Colon (tissue), 2 donors: ENCODE results near the gene KIF17.

Experiments
- FAIRE-seq: peaks from 2 replicates; lab custom pipeline; 2012; peaks lifted over from hg19 to GRCh38; lab: Jason Lieb, UNC
- donor health status: control.
- donor health status: control.

KIF17 gene

DNA sequence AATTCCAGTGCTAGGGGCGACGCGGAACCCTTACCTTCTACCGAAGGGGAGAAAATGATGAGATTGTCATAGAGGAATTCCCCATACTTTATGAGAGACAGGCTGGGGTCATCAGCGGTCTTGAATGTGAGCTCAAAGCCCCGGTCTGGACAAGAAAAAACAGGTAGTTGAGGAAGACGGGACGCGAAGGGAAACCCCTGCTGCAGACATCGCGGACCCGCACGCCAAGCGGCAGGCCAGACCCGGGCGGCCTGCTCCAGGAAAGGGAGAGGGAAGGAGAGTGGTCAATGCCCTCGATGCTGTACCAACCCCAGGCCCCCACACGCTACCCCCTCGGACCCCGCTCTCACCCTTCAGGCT lies 57.0 kb downstream of the KIF17 start:
- FAIRE-seq = no peak

DNA sequence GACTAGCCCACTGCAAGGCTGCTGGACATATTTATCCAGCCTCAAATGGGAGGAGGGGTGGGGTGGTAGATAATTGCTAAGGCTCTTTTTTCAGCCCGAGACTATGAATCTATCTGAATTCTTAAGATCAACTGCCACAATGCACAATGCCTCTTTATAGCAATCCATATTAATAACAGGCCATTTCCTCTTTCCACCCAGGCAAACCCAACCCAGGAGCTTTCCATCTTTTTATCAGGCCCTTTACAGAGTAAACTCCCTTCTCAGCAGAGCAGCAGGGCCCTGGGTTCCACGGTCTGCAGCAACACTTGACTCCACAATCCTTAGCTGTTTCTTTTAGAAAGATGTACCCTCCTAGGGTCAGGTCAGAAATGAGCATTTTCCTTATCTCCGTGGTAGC lies 57.4 kb downstream of the KIF17 start:
- FAIRE-seq = no peak

DNA sequence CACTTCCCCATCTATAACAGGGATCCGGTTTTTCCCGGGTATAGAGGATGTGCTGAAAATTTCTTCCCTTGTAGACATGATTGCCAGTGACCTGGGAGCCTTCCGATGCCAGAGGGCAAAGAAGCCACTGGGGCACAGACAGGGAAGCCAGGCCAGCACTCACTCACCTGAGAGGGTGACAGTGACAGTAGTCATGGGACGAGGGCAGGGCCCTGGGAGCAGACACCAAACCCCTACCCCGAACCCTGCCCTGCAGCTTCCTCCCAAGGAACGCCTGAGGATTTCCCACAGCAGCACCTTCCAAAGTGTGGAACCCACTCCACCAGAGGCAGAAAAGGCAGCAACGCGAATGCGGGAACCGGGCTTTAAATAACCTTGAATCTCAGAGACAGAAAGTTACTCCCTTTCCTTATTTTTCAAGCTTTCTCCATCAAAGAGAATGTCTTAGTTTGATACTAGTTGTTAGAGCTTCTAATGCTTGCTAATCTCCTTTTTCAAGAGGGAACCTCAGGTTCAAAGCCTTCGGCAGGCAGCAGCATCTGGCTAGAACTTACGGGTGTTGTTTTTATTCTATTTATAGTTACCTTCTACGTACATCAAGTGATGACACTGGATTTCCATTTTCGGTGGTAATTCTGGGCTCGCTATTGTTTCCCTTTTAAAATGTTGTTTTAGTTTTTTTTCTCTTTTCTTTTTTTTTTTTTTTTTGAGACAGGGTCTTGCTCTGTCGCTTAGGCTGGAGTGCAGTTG lies 59.5 kb downstream of the KIF17 start:
- no peak for FAIRE-seq

DNA sequence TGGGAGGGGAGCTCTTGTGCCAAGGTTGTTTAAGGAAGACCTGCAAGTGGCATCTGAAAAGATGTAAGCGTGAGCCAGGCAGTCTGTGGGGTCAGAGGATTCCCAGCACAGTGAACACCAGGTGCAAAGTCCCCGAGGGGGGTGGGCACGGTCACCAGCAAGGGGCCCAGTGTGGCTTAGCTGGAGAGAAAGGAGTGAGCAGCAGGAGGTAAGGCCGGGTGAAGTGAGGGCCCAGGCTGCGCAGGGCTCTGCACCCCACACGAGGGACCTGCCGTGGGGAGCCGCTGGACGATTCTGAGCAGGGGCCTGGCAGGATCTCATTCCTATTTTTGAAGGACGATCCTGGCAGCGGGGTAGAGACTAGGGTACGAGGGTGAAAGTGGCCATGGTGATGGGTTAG lies 60.8 kb downstream of the KIF17 start:
- no peak for FAIRE-seq

DNA sequence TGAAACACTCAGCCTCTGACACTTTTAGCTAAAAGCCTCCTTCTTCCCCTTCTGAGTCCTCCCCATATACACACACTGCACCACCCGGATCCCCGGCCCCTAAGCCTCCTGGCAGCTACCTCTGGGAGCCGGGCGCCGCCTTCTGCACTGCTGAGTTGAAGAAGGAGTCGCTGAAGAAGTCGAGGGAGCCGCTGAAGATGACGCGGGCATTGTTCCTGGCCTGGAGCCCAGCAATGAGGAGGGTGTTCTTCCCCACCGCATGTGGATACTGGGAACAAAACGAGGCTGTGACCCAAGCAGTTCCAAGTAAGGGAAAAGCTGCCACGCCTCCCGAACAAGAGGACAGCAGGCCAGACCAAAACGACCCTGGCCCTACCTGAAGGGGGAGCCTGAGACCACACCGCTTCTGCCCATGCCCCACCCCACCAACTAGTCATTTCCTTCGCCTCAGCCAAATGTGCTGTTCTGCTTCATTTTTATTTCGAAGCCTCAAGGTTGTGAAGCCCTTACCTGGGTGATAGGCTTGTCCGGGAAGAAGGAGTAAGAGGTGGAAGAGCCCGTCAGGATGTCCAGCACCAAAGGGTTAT lies 63.6 kb downstream of the KIF17 start:
- no peak for FAIRE-seq

DNA sequence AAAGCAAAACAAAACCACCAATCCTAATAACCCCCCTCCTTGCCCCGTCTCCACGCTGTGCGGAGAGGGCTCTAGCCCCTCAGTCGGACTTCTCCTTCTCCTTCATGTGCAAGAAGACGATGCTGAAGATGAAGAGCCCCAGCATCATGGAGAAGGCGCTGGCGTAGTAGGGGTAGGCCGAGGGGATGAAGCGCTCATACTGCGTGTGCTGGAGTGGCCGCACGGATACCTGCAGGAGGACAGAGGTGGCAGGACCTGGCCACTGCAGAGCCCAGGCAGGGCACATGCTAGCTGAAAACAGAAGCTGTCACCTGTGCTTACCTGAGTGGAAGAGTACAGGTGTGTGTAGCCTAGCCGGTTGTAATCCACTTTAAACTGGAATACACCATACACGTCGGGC lies 65.5 kb downstream of the KIF17 start:
- FAIRE-seq = no peak

DNA sequence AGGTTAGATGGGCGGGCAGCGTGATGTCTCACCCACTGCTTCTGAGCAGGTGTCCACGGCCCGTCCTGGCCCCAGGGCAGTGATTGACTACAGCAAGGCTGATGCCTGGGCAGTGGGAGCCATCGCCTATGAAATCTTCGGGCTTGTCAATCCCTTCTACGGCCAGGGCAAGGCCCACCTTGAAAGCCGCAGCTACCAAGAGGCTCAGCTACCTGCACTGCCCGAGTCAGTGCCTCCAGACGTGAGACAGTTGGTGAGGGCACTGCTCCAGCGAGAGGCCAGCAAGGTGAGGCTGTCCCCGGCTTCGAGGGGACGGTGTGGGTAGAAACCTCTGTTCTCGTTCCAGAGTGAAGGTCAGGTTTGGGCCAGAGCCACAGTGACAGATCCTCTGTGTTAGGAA lies 68.9 kb downstream of the KIF17 start:
- FAIRE-seq = no peak

DNA sequence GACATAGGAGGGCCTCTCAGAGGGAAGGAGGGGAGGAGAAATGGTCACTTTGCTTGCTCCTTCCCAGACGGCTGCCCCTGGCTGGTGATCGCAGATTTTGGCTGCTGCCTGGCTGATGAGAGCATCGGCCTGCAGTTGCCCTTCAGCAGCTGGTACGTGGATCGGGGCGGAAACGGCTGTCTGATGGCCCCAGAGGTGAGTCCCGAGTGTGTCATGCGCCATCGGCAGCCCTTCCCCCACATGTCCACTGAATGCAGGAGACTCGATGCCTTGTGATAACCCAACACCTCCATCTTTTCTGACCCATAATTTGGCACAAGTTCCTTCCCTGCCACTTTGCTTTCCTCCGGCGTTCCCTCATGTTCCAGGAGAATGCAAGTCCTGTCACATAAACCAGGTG lies 69.4 kb downstream of the KIF17 start:
- no peak for FAIRE-seq

DNA sequence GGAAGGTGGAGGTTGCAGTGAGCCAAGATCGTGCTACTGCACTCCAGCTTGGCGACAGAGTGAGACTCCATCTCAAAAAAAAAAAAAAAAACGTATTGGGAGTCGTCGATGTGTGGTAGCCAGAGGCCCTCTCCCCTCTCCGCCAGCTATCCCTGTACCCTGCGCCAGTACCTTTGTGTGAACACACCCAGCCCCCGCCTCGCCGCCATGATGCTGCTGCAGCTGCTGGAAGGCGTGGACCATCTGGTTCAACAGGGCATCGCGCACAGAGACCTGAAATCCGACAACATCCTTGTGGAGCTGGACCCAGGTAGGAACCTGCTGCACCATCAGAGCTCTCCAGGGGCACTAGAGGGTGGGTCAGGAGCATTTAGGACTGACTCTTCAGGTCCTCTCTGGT lies 72.4 kb downstream of the KIF17 start:
- FAIRE-seq = no peak

DNA sequence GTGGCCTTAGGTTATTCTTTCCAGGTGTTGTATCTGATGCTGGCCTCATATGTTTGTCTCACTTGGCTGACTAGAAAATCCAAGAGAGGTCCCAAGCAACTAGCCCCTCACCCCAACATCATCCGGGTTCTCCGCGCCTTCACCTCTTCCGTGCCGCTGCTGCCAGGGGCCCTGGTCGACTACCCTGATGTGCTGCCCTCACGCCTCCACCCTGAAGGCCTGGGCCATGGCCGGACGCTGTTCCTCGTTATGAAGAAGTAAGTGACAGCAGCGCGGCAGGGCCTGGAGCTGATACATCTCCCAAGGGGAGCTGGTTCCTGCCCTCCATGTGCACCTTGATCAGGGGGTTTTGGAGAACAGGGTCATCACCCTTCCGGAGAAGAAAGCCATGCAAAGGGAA lies 73.4 kb downstream of the KIF17 start:
- FAIRE-seq = no peak

DNA sequence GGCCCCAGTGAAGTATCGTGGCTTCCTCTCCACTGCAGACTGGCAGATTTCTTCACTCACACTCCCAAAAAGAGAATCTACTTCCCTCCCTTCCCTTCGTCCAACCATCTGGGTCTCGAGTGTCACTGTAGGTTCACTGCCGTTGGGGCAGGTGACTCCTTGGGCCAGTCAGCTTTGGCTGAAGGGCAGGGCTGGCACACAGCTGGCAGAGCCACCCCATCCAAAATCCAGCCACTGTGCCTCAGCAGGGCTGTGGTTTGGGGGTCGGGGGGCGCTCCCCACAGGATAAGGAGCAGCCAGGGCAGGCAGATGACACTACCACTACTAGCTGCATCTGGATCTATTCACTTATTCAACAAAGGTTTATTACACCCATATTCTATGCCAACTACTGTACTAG lies 74.7 kb downstream of the KIF17 start:
- FAIRE-seq = no peak

DNA sequence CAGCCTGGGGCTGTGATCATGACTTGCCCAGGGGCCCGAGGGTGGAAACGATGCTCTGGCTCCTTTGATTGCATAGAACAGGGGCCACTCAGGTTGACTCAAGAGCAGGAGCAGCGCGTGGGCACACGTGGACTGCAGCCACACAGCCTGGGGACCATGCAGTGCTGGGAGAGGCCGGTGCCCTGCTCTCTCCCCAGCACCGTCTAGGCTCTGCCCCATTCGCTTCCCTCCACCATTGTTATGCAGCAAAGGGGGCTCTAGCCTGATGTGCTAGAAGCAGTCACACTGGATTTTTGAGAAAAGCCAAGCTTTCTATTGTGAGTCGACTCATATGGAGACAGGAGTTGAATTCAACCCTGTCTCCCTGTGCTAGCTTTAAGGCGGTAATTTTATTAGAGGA lies 75.8 kb downstream of the KIF17 start:
- FAIRE-seq = no peak

DNA sequence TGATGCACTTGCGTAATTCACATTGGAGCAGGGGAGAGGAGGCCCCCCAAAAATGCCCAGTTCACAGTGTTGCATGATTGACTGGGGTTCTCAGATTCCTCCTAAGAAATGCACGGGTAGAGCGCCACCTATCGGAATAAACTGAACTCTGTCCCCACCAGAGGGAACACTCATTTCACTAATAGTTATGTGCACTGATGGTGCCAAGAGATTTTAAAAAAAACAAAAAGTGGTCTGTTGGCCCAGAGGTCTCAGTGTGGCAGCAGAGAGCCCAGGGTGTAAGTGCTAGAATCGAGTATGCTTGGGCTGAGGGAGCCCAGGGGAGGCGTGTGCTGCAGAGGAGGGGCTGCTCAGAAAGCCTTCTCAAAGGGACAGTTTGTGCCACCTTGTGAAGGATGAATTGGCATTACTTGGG lies 77.6 kb downstream of the KIF17 start:
- no peak for FAIRE-seq

DNA sequence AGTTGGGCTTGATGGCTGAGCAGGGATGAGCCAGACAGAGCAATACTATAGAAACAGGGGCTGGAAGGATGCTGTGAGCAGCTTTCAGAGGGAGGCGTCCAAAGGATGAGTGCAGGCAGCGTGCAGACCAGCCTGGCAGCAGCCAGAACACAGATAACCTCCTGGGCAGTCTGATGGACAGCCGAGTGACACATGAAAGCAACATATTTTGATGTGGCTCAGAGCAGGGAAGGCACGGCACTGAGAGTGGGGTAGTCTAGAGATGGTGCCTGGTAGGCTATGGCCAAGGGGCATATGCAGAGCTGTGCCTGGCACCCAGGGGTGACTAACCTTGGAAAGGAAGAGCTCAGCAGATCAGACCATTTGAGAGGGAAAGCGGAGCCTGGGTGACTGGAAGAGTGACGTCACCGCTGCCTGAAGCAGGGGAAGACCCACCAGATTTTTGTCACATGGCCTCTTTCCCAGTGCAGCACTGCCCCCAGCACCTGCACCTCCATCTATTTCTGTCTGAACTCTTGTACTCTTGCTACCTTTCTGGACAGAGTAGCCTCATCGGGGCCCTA lies 80.9 kb downstream of the KIF17 start:
- FAIRE-seq = no peak

DNA sequence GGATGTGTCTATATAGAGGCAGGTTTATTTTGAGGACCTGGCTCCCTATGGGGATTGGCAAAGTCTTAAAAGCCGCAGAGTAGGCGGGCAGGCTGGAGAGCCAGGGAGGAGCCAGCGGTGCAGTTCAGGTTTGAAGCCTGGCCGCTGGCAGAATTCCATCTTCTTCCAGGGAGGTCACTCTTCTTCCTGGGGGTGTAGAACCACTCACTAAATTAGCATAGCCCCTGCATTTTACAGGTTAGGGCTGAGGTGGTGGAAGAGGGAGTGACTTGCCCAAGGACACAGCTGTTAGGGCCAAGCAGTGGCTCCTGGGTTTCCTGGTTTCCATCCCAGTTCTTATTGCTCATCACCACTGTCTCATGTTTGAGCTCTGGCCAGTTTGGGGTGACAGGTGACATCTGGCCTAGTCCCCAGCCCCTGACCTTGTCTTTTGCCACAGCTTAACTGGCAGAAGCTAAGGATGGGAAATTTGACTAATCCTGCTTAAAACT lies 83.2 kb downstream of the KIF17 start:
- FAIRE-seq = no peak

DNA sequence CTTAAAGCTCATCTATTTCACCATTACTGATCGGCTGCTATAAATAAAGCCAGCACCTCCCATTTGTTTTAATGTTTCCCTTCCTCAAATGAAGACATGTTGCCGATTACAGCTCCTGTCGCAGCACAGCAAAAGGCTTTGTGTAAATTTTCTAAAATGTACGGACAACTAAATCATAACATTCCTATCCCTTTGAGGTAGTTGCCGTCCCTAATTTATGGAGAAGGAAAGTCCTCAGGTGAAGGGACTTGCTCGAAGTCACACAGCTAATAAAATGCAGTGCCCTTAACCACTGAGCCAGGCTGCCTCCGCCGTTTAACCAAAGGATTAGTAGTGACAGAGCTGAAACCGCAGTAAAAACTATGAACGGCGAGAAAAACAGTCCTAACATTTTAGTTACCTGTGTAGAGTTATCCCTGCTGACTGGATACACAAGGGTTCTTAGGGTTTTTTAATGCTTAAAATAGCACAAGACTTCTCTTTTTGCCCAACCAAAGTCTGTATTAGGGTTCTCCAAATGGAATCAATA lies 83.7 kb downstream of the KIF17 start:
- no peak for FAIRE-seq

DNA sequence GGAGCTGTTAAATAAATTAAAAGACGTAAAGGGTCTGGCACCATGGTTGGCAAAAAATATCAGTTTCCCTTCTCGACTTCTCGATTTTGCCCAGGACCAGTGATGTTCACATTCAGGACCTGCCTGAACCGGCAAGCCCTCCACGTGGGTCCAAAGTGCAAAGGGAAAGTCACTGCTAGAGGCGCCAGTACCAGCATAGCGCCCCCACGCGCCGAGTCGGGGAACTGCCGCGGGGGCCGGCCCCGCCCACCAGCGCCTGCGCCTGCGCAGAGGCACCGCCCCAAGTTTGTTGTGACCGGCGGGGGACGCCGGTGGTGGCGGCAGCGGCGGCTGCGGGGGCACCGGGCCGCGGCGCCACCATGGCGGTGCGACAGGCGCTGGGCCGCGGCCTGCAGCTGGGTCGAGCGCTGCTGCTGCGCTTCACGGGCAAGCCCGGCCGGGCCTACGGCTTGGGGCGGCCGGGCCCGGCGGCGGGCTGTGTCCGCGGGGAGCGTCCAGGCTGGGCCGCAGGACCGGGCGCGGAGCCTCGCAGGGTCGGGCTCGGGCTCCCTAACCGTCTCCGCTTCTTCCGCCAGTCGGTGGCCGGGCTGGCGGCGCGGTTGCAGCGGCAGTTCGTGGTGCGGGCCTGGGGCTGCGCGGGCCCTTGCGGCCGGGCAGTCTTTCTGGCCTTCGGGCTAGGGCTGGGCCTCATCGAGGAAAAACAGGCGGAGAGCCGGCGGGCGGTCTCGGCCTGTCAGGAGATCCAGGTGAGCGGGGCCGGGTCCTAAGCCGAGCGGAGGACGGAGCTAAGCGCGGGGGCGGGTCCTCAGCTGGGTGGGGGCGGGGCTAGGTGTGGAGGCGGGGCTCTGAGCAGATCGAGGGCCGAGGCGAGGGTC lies 84.4 kb downstream of the KIF17 start, which contains the start of gene PINK1:
Gene PINK1 (plus strand): TSS at position 269 of the 875 bp plus-strand sequence. CDS start 91 bp downstream, at position 360.
- FAIRE-seq = no peak

DNA sequence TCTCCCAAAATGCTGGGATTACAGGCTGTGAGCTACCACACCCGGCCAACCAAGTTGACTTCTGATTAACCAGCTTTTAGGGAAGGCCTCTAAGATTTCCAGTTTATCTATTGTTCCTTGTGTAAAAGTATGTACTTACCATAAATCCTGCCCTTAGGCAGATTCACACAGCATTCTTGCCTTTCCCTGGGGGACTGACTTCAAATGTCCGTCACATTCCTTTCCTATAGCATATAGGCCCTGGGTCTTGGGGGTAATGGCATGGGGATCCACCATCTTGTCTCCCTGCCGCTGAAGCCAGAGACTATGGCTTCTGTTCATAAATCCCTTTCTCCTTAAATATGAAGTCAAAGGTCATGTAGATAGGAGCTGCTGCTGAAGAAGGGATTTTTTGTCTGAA lies 85.4 kb downstream of the KIF17 start:
- FAIRE-seq = no peak

DNA sequence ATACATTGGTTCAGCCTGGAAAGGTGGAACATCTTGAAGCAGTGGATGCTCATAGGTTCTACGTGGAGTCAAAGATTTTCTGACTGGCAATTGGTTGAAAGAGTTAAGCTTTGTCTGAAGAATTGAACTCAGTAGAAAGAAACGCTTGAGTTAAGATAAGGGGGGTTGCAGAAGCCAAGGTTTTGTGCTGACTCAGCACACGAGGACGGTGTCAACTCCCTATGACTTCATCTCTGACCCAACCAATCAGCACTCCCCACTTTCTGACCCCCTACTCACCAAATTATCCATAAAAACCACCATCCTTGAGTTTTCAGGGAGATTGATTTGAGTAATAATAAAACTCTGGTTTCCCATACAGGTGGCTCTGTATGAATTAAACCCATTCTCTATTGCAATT lies 87.1 kb downstream of the KIF17 start:
- no peak for FAIRE-seq

DNA sequence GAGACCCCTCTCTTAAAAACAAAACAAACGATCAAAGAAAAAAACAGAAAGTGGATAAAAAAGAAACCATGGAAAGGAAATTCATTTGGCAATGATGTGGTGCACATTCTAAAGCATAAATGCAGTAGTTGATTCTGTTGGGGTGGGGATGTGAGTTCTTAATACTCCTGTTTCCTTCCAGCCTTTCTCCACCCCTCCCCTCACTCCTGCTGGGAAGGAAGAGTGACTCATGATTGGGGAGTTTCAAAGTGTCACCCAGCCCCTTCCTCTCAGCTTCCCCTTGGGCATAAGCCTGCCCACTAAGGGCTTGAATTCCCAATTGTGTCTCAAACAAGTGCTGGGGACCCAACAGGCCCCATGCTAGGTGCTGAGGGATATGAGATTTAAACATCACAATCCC lies 91.3 kb downstream of the KIF17 start:
- no peak for FAIRE-seq

DNA sequence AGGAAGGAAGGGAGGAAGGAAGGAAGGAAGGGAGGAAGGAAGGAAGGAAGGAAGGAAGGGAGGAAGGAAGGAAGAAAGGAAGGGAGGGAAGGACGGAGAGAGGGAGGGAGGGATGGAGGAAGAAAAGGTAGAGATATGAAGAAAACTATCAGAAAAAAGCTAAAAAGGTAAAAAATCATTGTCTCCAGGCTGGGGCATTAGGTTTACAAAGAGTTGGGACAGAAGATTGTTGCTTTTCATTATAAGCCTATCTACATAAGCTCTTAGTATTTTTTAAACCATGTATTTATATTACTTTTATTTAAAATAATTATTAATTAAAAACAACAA lies 91.7 kb downstream of the KIF17 start:
- no peak for FAIRE-seq
